ENCODE results near the gene TNFRSF8.

- no peak for TF ChIP-seq POLR2A (IDR thresholded peaks at IDR 0.05)
- no peak for TF ChIP-seq CTCF (IDR thresholded peaks at IDR 0.05)
- no peak for TF ChIP-seq EP300 (IDR thresholded peaks at IDR 0.05)
Observed at GRCh38 chr1:12188657-12189327, 125.7 kb downstream of the TNFRSF8 start.
